ENCODE measurements around the gene CYP3A5.
"Not testable (repeated sequence)": the region's sequence is repeated elsewhere in the genome, so short reads cannot be mapped to it uniquely, and the experiment has no call there.

DNA sequence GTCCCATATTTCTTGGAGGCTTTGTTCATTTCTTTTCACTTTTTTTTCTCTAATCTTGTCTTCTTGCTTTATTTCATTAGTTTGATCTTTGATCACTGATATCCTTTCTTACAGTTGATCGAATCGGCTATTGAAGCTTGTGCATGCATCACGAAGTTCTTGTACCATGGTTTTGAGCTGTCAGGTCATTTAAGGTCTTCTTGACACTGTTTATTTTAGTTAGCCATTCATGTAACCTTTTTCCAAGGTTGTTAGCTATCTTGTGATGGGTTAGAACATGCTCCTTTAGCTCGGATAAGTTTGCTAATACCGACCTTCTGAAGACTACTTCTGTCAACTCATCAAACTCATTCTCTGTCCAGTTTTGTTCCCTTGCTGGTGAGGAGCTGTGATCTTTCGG, 12.8 kb upstream of the CYP3A5 start:
- not testable (repeated sequence) for TF ChIP-seq POLR2A (IDR thresholded peaks at IDR 0.05)
- TF ChIP-seq, protein P1, sequence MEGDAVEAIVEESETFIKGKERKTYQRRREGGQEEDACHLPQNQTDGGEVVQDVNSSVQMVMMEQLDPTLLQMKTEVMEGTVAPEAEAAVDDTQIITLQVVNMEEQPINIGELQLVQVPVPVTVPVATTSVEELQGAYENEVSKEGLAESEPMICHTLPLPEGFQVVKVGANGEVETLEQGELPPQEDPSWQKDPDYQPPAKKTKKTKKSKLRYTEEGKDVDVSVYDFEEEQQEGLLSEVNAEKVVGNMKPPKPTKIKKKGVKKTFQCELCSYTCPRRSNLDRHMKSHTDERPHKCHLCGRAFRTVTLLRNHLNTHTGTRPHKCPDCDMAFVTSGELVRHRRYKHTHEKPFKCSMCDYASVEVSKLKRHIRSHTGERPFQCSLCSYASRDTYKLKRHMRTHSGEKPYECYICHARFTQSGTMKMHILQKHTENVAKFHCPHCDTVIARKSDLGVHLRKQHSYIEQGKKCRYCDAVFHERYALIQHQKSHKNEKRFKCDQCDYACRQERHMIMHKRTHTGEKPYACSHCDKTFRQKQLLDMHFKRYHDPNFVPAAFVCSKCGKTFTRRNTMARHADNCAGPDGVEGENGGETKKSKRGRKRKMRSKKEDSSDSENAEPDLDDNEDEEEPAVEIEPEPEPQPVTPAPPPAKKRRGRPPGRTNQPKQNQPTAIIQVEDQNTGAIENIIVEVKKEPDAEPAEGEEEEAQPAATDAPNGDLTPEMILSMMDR (IDR thresholded peaks at IDR 0.05) = not testable (repeated sequence)
